Measurements from ENCODE around the gene LCN1.

LCN1 gene

DNA sequence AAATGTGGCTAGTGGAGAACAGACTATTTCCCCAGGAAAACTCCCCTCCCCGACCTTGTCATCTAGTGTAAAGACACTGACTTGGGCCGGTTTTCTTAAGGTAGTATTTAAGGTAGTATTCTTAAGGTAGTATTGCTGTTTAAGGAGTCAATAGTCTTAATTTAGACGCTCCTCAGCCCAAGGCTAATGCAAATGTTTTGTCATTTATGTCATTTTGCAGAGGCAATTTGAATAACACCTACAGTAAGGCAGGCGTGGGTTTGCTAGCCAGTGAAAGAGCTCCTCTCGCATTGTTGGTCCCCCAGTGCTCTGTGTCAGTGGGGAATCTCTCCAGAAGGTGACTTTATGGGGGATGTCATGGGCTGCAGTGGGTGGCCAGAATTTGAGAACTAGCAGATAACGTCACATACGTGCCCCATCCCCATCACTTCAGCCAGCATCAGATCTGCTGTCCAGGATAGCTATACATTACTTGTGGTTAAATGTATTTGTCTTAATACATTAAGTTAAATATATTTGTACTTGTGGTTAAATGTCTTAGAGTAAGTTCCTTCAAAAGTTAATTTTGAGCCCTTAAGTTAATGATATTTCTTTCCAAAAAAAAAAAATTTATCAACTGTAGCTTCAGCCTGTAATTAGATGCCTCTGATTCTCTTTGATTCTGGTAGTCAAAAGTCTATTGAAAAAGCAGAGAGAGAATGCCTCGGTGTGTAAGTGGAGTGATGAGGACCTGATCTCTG lies 39.1 kb upstream of the LCN1 start:
- Histone ChIP-seq H3K79me1 (ENCODE audit: low read length) (peaks cover 3% of the 10 kb centered on the region), H3K79me2 (ENCODE audit: control insufficient read depth, insufficient read depth, low read length) (peaks cover 3% of the 10 kb centered on the region), H3K9ac (ENCODE audit: low read length) (no peak overlapping the region), H4K8ac (ENCODE audit: low read depth, low read length) (no peak overlapping the region), H3K27ac (ENCODE audit: low read depth, low read length) (no peak overlapping the region), H2BK120ac (ENCODE audit: low read depth, low read length) (no peak overlapping the region), H3K56ac (ENCODE audit: low read length) (no peak overlapping the region), H3K4me1 (ENCODE audit: control insufficient read depth, low read depth, low read length) (no peaks in the 10 kb centered on the region), H3K4me3 (ENCODE audit: low read length) (no peak overlapping the region), H3K4ac (ENCODE audit: low read depth, low read length) (no peak overlapping the region), H2BK5ac (ENCODE audit: low read length) (no peak overlapping the region), H2AK5ac (ENCODE audit: low read length) (no peak overlapping the region), H4K5ac (ENCODE audit: low read length) (no peak overlapping the region), H3K36me3 (ENCODE audit: control insufficient read depth, insufficient read depth, low read length) (peaks cover 8% of the 10 kb centered on the region), H3K27me3 (ENCODE audit: insufficient read depth, low read length, poor library complexity) (no peaks in the 10 kb centered on the region), H3K4me2 (ENCODE audit: low read length) (no peak overlapping the region), H3K23ac (ENCODE audit: low read length) (no peak overlapping the region), H2BK15ac (replicated peaks; ENCODE audit: low read depth) (no peak overlapping the region), H3K18ac (ENCODE audit: low read length) (no peak overlapping the region)
- no CpG with 5 or more reads among the region's 8 CpGs for WGBS (ENCODE audit: extremely low coverage, insufficient coverage, low lambda C conversion rate)
- DNase-seq: no peak

DNA sequence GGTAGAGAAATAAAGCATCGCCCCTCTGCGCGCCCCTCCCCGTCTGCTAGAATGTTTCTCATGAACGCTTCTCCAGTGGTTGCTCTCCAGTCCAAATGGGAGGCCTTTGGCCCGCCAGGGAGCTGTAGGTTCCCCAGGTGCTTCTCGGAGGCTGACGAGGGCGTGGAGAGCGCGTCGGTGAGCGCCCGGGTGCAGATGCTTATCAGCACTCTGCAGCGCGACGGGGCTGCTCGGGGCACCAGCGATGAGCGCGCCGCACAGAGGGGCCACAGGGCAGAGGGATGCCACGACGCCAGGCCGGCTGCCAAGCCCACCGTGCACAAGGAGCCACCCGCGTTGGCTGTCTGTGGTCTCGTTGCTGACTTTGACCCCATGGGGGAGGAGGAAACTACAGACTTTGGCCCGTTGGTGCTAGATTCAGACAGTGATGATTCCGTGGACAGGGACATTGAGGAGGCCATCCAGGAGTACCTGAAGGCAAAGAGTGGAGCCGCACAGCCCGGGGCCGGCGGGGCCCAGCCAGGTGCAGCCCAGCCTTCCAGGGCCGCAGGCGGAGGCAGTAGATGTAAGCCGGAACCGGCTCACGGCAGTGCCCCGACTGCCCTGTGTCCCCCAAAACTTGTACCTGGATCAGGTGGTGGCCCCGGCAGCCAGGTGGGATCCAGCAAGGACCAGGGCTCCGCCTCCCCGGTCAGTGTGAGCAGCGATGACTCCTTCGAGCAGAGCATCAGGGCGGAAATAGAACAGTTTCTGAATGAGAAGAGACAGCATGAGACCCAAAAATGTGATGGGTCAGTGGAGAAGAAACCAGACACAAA lies 36.6 kb upstream of the LCN1 start:
- no peak overlapping the region for H4K8ac ChIP-seq (ENCODE audit: low read depth, low read length)
- no peak overlapping the region for H3K56ac ChIP-seq (ENCODE audit: low read length)
- no peak overlapping the region for H3K27ac ChIP-seq (ENCODE audit: low read depth, low read length)
- WGBS (ENCODE audit: extremely low coverage, insufficient coverage, low lambda C conversion rate): no CpG with 5 or more reads among the region's 47 CpGs
- peaks cover 3% of the 10 kb centered on the region for H3K79me1 ChIP-seq (ENCODE audit: low read length)
- H2BK15ac ChIP-seq (replicated peaks; ENCODE audit: low read depth): no peak overlapping the region
- peaks cover 10% of the 10 kb centered on the region for H3K36me3 ChIP-seq (ENCODE audit: control insufficient read depth, insufficient read depth, low read length)
- no peak overlapping the region for H3K4me3 ChIP-seq (ENCODE audit: low read length)
- no peaks in the 10 kb centered on the region for H3K4me1 ChIP-seq (ENCODE audit: control insufficient read depth, low read depth, low read length)
- H2BK5ac ChIP-seq (ENCODE audit: low read length): no peak overlapping the region
- H3K23ac ChIP-seq (ENCODE audit: low read length): no peak overlapping the region
- H3K4me2 ChIP-seq (ENCODE audit: low read length): no peak overlapping the region
- no peaks in the 10 kb centered on the region for H3K27me3 ChIP-seq (ENCODE audit: insufficient read depth, low read length, poor library complexity)
- H2BK120ac ChIP-seq (ENCODE audit: low read depth, low read length): no peak overlapping the region
- H3K9ac ChIP-seq (ENCODE audit: low read length): no peak overlapping the region
- no peak overlapping the region for H4K5ac ChIP-seq (ENCODE audit: low read length)
- H3K18ac ChIP-seq (ENCODE audit: low read length): no peak overlapping the region
- H3K4ac ChIP-seq (ENCODE audit: low read depth, low read length): no peak overlapping the region
- DNase-seq: no peak
- peaks cover 3% of the 10 kb centered on the region for H3K79me2 ChIP-seq (ENCODE audit: control insufficient read depth, insufficient read depth, low read length)
- no peak overlapping the region for H2AK5ac ChIP-seq (ENCODE audit: low read length)

DNA sequence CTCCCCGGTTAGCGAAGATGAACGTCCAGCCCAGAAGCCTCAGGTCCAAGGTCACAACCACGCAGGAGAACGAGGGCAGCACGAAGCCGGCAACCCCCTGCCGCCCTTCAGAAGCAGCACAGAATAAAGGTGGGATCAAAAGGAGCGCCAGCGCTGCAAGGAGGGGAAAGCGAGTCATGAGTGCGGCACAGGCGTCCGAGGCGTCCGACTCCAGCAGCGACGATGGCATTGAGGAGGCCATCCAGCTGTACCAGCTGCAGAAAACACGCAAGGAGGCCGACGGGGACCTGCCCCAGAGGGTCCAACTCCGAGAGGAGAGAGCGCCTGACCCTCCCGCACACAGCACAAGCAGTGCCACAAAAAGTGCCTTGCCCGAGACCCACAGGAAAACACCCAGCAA lies 35.9 kb upstream of the LCN1 start:
- WGBS (ENCODE audit: extremely low coverage, insufficient coverage, low lambda C conversion rate): no CpG with 5 or more reads among the region's 25 CpGs
- H3K27me3 ChIP-seq (ENCODE audit: insufficient read depth, low read length, poor library complexity): no peaks in the 10 kb centered on the region
- H2AK5ac ChIP-seq (ENCODE audit: low read length): no peak overlapping the region
- no peak overlapping the region for H3K4me3 ChIP-seq (ENCODE audit: low read length)
- H3K18ac ChIP-seq (ENCODE audit: low read length): no peak overlapping the region
- no peak overlapping the region for H2BK15ac ChIP-seq (replicated peaks; ENCODE audit: low read depth)
- no peak overlapping the region for H3K56ac ChIP-seq (ENCODE audit: low read length)
- H3K36me3 ChIP-seq (ENCODE audit: control insufficient read depth, insufficient read depth, low read length): peaks cover 10% of the 10 kb centered on the region
- H3K4ac ChIP-seq (ENCODE audit: low read depth, low read length): no peak overlapping the region
- no peak overlapping the region for H3K9ac ChIP-seq (ENCODE audit: low read length)
- no peak overlapping the region for H2BK120ac ChIP-seq (ENCODE audit: low read depth, low read length)
- no peak overlapping the region for H2BK5ac ChIP-seq (ENCODE audit: low read length)
- DNase-seq: no peak
- no peak overlapping the region for H4K8ac ChIP-seq (ENCODE audit: low read depth, low read length)
- H3K23ac ChIP-seq (ENCODE audit: low read length): no peak overlapping the region
- no peaks in the 10 kb centered on the region for H3K4me1 ChIP-seq (ENCODE audit: control insufficient read depth, low read depth, low read length)
- H3K4me2 ChIP-seq (ENCODE audit: low read length): no peak overlapping the region
- H3K27ac ChIP-seq (ENCODE audit: low read depth, low read length): no peak overlapping the region
- peaks cover 3% of the 10 kb centered on the region for H3K79me1 ChIP-seq (ENCODE audit: low read length)
- H3K79me2 ChIP-seq (ENCODE audit: control insufficient read depth, insufficient read depth, low read length): peaks cover 3% of the 10 kb centered on the region
- no peak overlapping the region for H4K5ac ChIP-seq (ENCODE audit: low read length)

DNA sequence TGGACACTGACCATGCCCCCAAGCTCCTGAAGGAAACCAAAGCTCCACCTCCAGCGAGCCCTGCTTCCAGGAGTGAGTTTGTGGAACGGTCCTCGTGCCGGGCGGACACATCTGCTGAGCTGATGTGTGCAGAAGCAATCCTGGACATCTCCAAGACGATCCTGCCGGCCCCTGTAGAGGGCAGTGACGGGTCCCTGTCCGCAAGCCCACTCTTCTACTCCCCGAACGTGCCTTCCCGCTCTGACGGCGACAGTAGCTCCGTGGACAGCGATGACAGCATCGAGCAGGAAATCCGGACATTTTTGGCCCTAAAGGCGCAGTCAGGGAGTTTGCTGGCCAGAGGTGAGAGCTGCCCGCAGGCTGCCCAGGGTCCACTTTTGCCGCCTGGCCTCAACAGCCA lies 35.4 kb upstream of the LCN1 start:
- Histone ChIP-seq H3K79me2 (ENCODE audit: control insufficient read depth, insufficient read depth, low read length) (peaks cover 3% of the 10 kb centered on the region), H3K4me1 (ENCODE audit: control insufficient read depth, low read depth, low read length) (no peaks in the 10 kb centered on the region), H3K4me2 (ENCODE audit: low read length) (no peak overlapping the region), H3K79me1 (ENCODE audit: low read length) (peaks cover 3% of the 10 kb centered on the region), H3K4me3 (ENCODE audit: low read length) (no peak overlapping the region), H2BK15ac (replicated peaks; ENCODE audit: low read depth) (no peak overlapping the region), H3K23ac (ENCODE audit: low read length) (no peak overlapping the region), H3K56ac (ENCODE audit: low read length) (no peak overlapping the region), H3K36me3 (ENCODE audit: control insufficient read depth, insufficient read depth, low read length) (peaks cover 10% of the 10 kb centered on the region), H3K9ac (ENCODE audit: low read length) (no peak overlapping the region), H3K27me3 (ENCODE audit: insufficient read depth, low read length, poor library complexity) (no peaks in the 10 kb centered on the region), H4K5ac (ENCODE audit: low read length) (no peak overlapping the region), H4K8ac (ENCODE audit: low read depth, low read length) (no peak overlapping the region), H2BK5ac (ENCODE audit: low read length) (no peak overlapping the region), H2BK120ac (ENCODE audit: low read depth, low read length) (no peak overlapping the region), H3K4ac (ENCODE audit: low read depth, low read length) (no peak overlapping the region), H3K18ac (ENCODE audit: low read length) (no peak overlapping the region), H2AK5ac (ENCODE audit: low read length) (no peak overlapping the region), H3K27ac (ENCODE audit: low read depth, low read length) (no peak overlapping the region)
- no peak for DNase-seq
- WGBS (ENCODE audit: extremely low coverage, insufficient coverage, low lambda C conversion rate): no CpG with 5 or more reads among the region's 21 CpGs

DNA sequence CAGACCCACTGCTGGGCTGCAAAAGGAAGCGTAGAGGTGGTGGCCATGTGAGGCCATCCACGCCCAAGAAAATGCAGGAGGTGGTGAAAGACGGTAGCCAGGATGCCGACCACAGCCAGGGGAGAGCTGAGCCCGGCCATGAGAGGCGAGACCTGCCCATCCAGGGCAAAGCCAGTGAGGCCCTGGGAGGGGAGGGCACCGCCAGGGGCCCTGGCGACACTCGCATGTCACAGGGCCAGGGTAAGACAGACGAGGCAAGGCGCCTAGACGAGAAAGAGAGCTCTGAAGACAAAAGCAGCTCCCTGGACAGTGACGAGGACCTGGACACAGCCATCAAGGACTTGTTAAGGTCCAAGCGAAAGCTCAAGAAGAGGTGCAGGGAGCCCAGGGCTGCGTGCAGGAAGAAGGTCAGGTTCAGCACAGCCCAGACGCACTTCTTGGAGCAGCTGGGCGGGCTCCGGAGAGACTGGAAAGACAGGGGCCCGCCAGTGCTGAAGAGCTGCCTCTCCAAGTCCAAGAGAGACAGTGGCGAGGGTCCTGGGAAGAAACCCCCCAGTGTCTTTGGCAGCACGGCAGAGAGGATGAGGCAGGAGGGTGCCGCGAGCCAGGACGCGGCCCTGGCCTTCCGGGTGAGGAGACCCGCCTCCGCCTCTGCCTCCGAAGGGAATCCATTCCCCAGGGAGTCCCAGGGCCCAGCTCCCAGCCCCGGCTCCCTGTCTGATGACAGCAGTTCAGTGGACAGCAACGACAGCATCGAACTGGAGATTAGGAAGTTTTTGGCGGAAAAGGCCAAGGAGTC lies 34.8 kb upstream of the LCN1 start:
- H2BK5ac ChIP-seq (ENCODE audit: low read length): no peak overlapping the region
- H3K56ac ChIP-seq (ENCODE audit: low read length): no peak overlapping the region
- no peak overlapping the region for H2BK120ac ChIP-seq (ENCODE audit: low read depth, low read length)
- H3K4me1 ChIP-seq (ENCODE audit: control insufficient read depth, low read depth, low read length): no peaks in the 10 kb centered on the region
- no peak for DNase-seq
- no CpG with 5 or more reads among the region's 33 CpGs for WGBS (ENCODE audit: extremely low coverage, insufficient coverage, low lambda C conversion rate)
- peaks cover 10% of the 10 kb centered on the region for H3K36me3 ChIP-seq (ENCODE audit: control insufficient read depth, insufficient read depth, low read length)
- no peak overlapping the region for H3K4ac ChIP-seq (ENCODE audit: low read depth, low read length)
- H4K5ac ChIP-seq (ENCODE audit: low read length): no peak overlapping the region
- H2AK5ac ChIP-seq (ENCODE audit: low read length): no peak overlapping the region
- no peak overlapping the region for H3K23ac ChIP-seq (ENCODE audit: low read length)
- peaks cover 3% of the 10 kb centered on the region for H3K79me2 ChIP-seq (ENCODE audit: control insufficient read depth, insufficient read depth, low read length)
- no peak overlapping the region for H3K4me2 ChIP-seq (ENCODE audit: low read length)
- no peaks in the 10 kb centered on the region for H3K27me3 ChIP-seq (ENCODE audit: insufficient read depth, low read length, poor library complexity)
- H3K18ac ChIP-seq (ENCODE audit: low read length): no peak overlapping the region
- no peak overlapping the region for H3K4me3 ChIP-seq (ENCODE audit: low read length)
- no peak overlapping the region for H4K8ac ChIP-seq (ENCODE audit: low read depth, low read length)
- H2BK15ac ChIP-seq (replicated peaks; ENCODE audit: low read depth): no peak overlapping the region
- no peak overlapping the region for H3K27ac ChIP-seq (ENCODE audit: low read depth, low read length)
- no peak overlapping the region for H3K9ac ChIP-seq (ENCODE audit: low read length)
- peaks cover 3% of the 10 kb centered on the region for H3K79me1 ChIP-seq (ENCODE audit: low read length)

Measured in mesendoderm (in vitro differentiated cells).